Activated CD8-positive, alpha-beta memory T cell treated with anti-CD3 and anti-CD28 coated beads for 48 hours (primary cell): ENCODE measurements around the gene FOXP1.

Source experiments
- DNase-seq, 3 experiments: peaks; one replicate each; pipeline ENCODE4 v3.0.0-alpha.2; 2020; ENCODE audit warnings: low read depth in 2 of 3, low spot score in 2 of 3

Gene FOXP1

GRCh38 chr3:71066849-71067261 lies 516.7 kb downstream of the FOXP1 start:
- DNase-seq, result no peak

- DNase-seq, result no peak
These were observed 517.2 kb downstream of the FOXP1 start for GRCh38 chr3:71066356-71066755.

- no peak for DNase-seq
These were observed 517.8 kb downstream of the FOXP1 start for GRCh38 chr3:71065764-71066013.

- peak in 1 of 3 experiments; percentile 32 for DNase-seq
These were observed 518.4 kb downstream of the FOXP1 start for GRCh38 chr3:71064956-71065763.

- DNase-seq, result peak in 2 of 3 experiments; percentile 40 to 46
These were observed 519.1 kb downstream of the FOXP1 start for GRCh38 chr3:71064291-71064955.

GRCh38 chr3:71063773-71064290 lies 519.7 kb downstream of the FOXP1 start:
- peak in 2 of 3 experiments; percentile 36 to 47 for DNase-seq

GRCh38 chr3:71062952-71063772 lies 520.4 kb downstream of the FOXP1 start:
- no peak for DNase-seq

- DNase-seq, result no peak
These were observed 521.2 kb downstream of the FOXP1 start for GRCh38 chr3:71062037-71062932.

GRCh38 chr3:71061581-71061980 lies 521.9 kb downstream of the FOXP1 start:
- DNase-seq, result no peak

GRCh38 chr3:71061037-71061436 lies 522.5 kb downstream of the FOXP1 start:
- no peak for DNase-seq

- DNase-seq, result no peak
These were observed 523.0 kb downstream of the FOXP1 start for GRCh38 chr3:71060536-71060935.

GRCh38 chr3:71057526-71057894 lies 526.0 kb downstream of the FOXP1 start:
- no peak for DNase-seq

- DNase-seq, result no peak
These were observed 527.2 kb downstream of the FOXP1 start for GRCh38 chr3:71056327-71056726.

- DNase-seq, result no peak
These were observed 528.1 kb downstream of the FOXP1 start for GRCh38 chr3:71055257-71056001.

- DNase-seq, result no peak
These were observed 529.2 kb downstream of the FOXP1 start for GRCh38 chr3:71054312-71054711.

GRCh38 chr3:71053495-71053894 lies 530.0 kb downstream of the FOXP1 start:
- DNase-seq, result no peak

GRCh38 chr3:71052716-71053115 lies 530.8 kb downstream of the FOXP1 start:
- no peak for DNase-seq

- no peak for DNase-seq
These were observed 531.4 kb downstream of the FOXP1 start for GRCh38 chr3:71051893-71052687.

- no peak for DNase-seq
These were observed 532.3 kb downstream of the FOXP1 start for GRCh38 chr3:71051259-71051595.
